GM18907 (cell line): ENCODE data around the gene ALDH7A1.
A peak's percentile ranks its signal among the peaks of the same experiment; 100 is the strongest.

Experiments used
- ATAC-seq: cut with Tn5 transposase; IDR thresholded peaks from one replicate; pipeline ENCODE4 v1.9.1; 2021; ENCODE audit warnings: mild to moderate bottlenecking, moderate library complexity; ENCODE audit not compliant: unreplicated experiment

The ALDH7A1 gene

DNA sequence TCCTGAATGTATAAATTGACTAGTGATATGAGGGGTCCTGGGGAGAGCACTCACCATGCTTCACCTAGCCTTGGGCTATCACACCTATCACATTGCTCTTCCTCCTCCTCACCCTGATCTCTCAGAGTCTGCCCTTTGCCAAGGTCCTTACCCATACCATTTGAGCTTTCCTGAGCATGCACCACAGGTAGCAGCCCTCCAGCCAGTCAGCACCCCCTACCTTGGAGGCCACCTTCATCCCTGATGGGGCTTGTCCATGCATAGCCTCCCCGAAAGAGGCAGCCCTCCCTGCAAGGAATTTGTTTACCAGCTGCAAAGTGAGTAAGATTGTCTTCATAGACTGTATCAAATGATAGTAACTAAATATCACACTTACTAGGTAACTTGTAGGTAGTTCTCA is 83.1 kb downstream of the ALDH7A1 start:
- no peak for ATAC-seq

DNA sequence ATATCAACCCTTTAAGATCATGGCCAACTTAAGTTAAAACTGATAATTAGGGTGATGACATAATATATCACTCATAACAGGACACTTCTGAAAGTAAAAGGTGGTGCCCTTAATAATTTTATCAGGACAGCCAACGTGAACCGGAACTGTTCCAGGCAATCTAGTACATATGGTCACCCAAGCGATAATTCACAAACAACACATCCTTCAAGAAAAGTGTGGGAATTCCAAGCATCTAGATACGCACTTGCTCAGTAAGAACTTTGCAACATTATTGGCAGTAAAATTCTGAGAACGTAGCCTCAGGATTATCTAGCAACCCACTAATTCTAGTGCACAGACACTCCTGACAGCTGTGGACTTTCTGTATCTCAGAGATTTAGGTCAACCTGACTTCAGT is 85.7 kb downstream of the ALDH7A1 start:
- no peak for ATAC-seq

GRCh38 chr5:126508962-126509279 is 86.1 kb downstream of the ALDH7A1 start:
- ATAC-seq = no peak

GRCh38 chr5:126508251-126508961 is 86.6 kb downstream of the ALDH7A1 start:
- no peak for ATAC-seq

- no peak for ATAC-seq
These were observed 88.9 kb downstream of the ALDH7A1 start for GRCh38 chr5:126506079-126506478.

GRCh38 chr5:126503602-126504104 is 91.4 kb downstream of the ALDH7A1 start:
- ATAC-seq = no peak

DNA sequence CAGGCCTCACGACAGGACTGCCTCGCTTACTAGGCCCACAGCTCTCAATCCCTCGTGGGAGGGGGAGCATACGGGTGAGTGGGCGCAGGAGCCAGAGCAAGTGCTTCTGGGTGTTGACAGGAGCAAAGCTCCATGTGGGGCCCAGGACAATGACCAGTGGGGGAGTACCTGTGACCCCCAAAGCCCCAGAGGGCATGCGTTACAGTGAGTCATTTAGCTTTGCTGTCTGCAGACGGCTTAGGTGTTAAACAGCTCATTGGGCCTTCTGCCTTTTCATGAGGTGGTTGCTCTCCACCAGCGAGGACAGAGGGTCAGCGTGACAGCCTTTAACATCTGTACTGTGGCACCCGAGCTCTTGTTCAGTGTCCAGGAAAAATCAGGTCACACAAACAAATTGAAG is 93.6 kb downstream of the ALDH7A1 start:
- ATAC-seq = no peak

- peak; percentile 67 for ATAC-seq
These were observed 95.1 kb downstream of the ALDH7A1 start for GRCh38 chr5:126499853-126500342.

- no peak for ATAC-seq
These were observed 95.7 kb downstream of the ALDH7A1 start for GRCh38 chr5:126499278-126499677.

- ATAC-seq = no peak
These were observed 97.5 kb downstream of the ALDH7A1 start for GRCh38 chr5:126497506-126497905.

DNA sequence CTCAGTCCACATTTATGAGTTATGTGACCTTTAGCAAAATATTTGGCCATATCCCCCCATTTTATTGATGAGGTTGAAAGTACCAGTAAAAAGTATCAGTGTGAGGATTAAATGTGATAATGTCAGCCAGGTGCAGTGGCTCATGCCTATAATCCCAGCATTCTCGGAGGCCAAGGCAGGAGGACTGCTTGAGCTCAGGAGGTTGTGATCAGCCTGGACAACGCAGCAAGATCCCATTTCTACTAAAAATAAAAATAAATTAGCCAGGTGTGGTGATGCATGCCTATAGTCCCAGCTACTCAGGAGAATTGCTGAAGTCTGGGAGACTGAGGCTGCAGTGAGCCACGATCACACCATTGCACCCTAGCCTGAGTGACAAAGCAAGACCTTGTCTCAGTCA is 100.6 kb downstream of the ALDH7A1 start:
- no peak for ATAC-seq

GRCh38 chr5:126492939-126493338 is 102.1 kb downstream of the ALDH7A1 start:
- no peak for ATAC-seq

GRCh38 chr5:126490167-126490940 is 104.7 kb downstream of the ALDH7A1 start:
- ATAC-seq = no peak

DNA sequence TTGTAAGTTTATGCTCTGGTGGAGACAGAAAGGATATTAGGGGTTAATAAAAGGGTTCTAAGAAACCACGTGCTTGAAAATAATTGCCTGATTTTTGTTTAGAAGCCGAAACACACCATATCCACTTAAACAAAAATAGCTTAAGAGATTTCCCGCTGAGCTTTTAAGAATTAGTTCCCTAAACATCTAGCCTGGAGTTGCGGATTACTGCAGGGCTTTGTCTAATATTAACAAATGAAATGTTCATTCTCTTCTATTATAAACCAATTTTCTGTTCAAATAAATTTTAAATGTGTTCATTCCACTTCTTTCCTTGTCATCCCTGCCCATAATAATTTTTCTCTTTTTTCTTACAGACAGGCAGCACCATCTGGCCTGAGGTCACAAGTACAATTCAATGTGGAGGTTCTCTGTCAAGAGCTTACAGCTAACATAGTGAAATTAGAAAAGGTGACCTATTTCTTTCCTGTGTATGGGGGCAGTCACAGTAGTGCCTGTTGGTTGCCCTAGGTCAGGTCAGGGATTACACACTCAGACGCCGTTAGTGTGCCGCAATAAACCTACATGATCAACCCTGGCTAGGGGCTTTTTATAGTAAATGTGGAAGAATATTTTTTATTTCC is 106.5 kb downstream of the ALDH7A1 start:
- no peak for ATAC-seq

- no peak for ATAC-seq
These were observed 107.4 kb downstream of the ALDH7A1 start for GRCh38 chr5:126487596-126487995.

DNA sequence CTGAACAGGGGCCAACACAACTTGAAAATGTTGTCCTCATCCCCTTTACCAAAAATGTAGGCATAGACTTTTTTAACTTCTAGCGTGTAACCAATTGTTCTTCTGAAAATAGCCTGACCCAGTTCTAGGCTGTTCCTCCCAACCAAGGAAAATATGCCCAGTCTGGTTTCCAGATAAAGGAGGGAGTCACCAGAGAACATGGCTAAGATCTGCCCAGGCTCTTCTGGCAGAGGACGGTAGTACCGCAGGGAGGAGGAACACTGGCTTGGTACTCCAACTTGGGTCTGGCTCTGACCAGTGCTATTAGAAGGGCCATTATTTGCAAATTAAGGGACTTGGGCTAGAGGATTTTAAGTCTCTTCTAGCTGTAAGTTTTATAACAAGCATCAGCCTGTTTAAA is 108.7 kb downstream of the ALDH7A1 start:
- no peak for ATAC-seq

DNA sequence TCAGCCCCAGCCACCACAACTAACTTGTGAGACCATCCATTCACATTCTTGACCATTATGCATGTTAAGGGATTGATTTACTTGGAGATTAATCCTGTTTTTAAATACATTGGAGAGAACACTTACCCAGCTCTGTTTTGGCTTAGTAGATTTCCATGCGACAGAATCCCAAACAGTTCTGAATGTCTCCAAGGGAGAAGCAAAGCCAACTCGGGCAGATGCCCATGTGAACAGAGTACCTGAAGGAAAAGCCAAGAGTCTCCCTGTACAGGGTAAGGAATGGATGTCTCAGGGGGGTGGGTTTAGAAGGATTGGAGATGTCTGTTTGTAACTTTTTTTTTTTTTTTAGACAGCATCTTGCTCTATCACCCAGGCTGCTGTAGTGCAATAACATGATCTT is 110.8 kb downstream of the ALDH7A1 start:
- no peak for ATAC-seq

DNA sequence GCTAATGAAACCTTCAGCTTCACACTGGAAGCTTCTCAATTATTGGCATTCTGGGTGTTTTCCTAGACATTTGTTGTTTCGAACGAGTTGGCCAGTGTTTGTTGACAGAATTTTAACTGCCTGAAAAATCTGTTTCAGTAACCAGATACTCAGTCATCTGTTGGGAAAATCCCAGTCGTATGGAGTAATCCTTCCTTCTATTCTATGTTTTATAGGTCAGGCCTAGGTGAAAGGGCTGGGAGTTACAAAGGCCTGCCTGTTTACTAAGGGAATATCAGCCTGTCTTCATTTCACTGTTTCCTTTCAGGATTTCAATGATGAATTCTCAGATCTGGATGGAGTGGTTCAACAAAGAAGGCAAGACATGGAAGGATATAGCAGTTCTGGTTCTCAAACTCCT is 111.9 kb downstream of the ALDH7A1 start:
- no peak for ATAC-seq

DNA sequence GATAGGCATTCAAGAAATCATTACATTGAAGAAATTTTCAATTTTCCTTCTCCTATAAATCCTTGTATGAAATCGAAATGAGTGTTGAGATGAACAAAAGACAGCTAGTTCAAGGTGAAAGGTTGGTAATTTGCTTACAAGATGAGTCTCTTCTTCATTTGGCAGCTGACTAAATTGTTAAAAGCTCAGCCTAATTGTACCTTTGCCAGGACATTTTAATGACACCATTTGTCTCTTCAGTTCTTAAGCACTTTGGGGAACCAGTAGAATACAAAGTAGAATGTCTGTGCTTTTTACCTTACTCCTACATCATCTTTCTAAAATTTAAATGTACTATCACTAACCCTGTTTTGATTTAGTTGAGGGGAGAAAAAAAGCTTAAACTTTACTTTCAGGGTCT is 112.4 kb downstream of the ALDH7A1 start:
- ATAC-seq = no peak

- ATAC-seq = no peak
These were observed 113.8 kb downstream of the ALDH7A1 start for GRCh38 chr5:126481243-126481642.
